Measurements from ENCODE around the gene DECR2. TPM values are rescaled to one million over a fixed set of nuclear protein-coding genes. Genes with fewer than 3 reads are reported as not detected.
A peak's percentile ranks its signal among the peaks of the same experiment; 100 is the strongest.

The DECR2 gene
- total and polyA plus RNA-seq, 2 of the 13 experiments (the other 11 are each of a cell fraction or from before 2014, with no cell fraction given): 36.3 to 44.6 TPM

DNA sequence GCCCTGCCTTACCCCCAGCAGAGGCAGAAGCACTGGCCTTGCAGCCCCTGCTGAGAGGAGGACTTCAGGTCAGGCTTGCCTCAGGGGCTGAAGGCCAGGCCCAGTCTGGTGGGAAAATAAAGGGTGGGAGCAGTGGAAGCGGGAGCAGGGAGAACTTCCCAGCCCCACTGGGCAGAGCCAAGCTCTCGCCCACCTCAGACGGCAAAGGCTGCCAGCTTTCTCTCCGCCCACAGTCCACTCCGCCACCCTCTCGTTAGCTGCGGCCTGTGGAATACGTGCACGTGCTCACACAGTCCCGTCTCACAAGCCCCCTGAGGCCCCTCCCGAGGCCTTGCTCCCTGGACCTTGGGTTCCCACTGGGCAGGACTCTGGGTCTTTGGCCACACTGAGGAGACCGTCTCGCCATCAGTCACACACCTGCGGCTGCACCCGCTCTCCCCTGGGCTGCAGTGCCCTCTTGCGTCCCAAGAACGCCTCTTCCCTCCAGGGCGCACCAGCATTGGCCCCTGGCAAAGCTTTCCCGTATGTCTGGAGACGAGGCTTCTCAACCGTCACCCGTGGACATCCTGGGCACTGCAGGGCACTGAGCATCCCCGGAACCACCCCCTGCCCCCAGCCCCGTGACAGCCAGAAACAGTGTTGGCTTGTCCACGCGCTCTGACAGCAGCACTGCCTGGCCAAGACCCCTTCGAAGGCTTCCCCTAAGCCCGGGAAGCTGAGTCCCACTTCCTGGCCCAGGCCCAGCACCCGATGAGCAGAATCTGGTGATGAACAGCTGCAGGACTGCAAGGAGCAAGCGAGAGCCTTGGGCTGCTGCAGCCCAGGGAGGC, 39.6 kb upstream of the DECR2 start (continued):
- TF ChIP-seq, protein P1, sequence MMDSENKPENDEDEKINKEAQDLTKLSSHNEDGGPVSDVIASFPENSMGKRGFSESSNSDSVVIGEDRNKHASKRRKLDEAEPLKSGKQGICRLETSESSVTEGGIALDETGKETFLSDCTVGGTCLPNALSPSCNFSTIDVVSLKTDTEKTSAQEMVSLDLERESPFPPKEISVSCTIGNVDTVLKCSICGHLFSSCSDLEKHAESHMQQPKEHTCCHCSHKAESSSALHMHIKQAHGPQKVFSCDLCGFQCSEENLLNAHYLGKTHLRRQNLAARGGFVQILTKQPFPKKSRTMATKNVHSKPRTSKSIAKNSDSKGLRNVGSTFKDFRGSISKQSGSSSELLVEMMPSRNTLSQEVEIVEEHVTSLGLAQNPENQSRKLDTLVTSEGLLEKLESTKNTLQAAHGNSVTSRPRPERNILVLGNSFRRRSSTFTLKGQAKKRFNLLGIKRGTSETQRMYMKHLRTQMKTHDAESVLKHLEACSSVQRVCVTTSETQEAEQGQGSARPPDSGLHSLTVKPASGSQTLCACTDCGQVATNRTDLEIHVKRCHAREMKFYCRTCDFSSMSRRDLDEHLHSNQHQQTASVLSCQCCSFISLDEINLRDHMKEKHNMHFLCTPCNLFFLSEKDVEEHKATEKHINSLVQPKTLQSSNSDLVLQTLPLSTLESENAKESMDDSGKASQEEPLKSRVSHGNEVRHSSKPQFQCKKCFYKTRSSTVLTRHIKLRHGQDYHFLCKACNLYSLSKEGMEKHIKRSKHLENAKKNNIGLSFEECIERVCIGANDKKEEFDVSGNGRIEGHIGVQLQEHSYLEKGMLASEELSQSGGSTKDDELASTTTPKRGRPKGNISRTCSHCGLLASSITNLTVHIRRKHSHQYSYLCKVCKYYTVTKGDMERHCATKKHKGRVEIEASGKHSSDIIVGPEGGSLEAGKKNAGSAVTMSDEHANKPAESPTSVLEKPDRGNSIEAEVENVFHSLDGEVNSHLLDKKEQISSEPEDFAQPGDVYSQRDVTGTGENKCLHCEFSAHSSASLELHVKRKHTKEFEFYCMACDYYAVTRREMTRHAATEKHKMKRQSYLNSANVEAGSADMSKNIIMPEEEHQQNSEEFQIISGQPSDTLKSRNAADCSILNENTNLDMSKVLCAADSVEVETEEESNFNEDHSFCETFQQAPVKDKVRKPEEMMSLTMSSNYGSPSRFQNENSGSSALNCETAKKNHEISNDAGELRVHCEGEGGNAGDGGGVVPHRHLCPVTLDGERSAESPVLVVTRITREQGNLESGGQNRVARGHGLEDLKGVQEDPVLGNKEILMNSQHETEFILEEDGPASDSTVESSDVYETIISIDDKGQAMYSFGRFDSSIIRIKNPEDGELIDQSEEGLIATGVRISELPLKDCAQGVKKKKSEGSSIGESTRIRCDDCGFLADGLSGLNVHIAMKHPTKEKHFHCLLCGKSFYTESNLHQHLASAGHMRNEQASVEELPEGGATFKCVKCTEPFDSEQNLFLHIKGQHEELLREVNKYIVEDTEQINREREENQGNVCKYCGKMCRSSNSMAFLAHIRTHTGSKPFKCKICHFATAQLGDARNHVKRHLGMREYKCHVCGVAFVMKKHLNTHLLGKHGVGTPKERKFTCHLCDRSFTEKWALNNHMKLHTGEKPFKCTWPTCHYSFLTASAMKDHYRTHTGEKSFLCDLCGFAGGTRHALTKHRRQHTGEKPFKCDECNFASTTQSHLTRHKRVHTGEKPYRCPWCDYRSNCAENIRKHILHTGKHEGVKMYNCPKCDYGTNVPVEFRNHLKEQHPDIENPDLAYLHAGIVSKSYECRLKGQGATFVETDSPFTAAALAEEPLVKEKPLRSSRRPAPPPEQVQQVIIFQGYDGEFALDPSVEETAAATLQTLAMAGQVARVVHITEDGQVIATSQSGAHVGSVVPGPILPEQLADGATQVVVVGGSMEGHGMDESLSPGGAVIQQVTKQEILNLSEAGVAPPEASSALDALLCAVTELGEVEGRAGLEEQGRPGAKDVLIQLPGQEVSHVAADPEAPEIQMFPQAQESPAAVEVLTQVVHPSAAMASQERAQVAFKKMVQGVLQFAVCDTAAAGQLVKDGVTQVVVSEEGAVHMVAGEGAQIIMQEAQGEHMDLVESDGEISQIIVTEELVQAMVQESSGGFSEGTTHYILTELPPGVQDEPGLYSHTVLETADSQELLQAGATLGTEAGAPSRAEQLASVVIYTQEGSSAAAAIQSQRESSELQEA (CRISPR knock-in tag; IDR thresholded peaks at IDR 0.05; ENCODE audit: not compliant biosample characterization): peak; percentile 52
- TF ChIP-seq NR3C1 (CRISPR knock-in tag; IDR thresholded peaks at IDR 0.05) (no peak), ZNF589 (CRISPR knock-in tag; conservative IDR thresholded peaks at IDR 0.05) (0 out of 2 replicates have a peak, but pooled peaks have one; percentile 39), TCF12 (IDR thresholded peaks at IDR 0.05) (no peak), TCF12 (CRISPR knock-in tag; IDR thresholded peaks at IDR 0.05) (peak; percentile 46; the same call in 1 of the 2 replicates), KDM1A (CRISPR knock-in tag; IDR thresholded peaks at IDR 0.05) (0 out of 2 replicates have a peak, but pooled peaks have one; percentile 40), TOE1 (CRISPR knock-in tag; IDR thresholded peaks at IDR 0.05) (no peak), ZNF660 (CRISPR knock-in tag; IDR thresholded peaks at IDR 0.05; ENCODE audit: borderline replicate concordance, low read depth) (no peak), ZZZ3 (CRISPR knock-in tag; IDR thresholded peaks at IDR 0.05; ENCODE audit: borderline replicate concordance) (no peak), GABPA (IDR thresholded peaks at IDR 0.05; ENCODE audit: low read depth, low read length) (no peak), GABPA (CRISPR knock-in tag; IDR thresholded peaks at IDR 0.05; ENCODE audit: low read depth) (peak; percentile 47; the same call in 1 of the 2 replicates), POLR2AphosphoS5 (IDR thresholded peaks at IDR 0.05; ENCODE audit: low read depth, low read length) (peak; percentile 55; the same call in 1 of the 2 replicates), SAP130 (CRISPR knock-in tag; IDR thresholded peaks at IDR 0.05; ENCODE audit: low read depth) (peak; percentile 76), ZBTB21 (CRISPR knock-in tag; IDR thresholded peaks at IDR 0.05) (no peak), NFRKB (IDR thresholded peaks at IDR 0.05) (no peak)
- TF ChIP-seq, protein P2, sequence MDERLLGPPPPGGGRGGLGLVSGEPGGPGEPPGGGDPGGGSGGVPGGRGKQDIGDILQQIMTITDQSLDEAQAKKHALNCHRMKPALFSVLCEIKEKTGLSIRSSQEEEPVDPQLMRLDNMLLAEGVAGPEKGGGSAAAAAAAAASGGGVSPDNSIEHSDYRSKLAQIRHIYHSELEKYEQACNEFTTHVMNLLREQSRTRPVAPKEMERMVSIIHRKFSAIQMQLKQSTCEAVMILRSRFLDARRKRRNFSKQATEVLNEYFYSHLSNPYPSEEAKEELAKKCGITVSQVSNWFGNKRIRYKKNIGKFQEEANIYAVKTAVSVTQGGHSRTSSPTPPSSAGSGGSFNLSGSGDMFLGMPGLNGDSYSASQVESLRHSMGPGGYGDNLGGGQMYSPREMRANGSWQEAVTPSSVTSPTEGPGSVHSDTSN (CRISPR knock-in tag; IDR thresholded peaks at IDR 0.05): no peak
- TF ChIP-seq, protein P3, sequence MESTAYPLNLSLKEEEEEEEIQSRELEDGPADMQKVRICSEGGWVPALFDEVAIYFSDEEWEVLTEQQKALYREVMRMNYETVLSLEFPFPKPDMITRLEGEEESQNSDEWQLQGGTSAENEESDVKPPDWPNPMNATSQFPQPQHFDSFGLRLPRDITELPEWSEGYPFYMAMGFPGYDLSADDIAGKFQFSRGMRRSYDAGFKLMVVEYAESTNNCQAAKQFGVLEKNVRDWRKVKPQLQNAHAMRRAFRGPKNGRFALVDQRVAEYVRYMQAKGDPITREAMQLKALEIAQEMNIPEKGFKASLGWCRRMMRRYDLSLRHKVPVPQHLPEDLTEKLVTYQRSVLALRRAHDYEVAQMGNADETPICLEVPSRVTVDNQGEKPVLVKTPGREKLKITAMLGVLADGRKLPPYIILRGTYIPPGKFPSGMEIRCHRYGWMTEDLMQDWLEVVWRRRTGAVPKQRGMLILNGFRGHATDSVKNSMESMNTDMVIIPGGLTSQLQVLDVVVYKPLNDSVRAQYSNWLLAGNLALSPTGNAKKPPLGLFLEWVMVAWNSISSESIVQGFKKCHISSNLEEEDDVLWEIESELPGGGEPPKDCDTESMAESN (CRISPR knock-in tag; conservative IDR thresholded peaks at IDR 0.05): peak; percentile 68; the same call in 1 of the 2 replicates
- TF ChIP-seq, protein P4, sequence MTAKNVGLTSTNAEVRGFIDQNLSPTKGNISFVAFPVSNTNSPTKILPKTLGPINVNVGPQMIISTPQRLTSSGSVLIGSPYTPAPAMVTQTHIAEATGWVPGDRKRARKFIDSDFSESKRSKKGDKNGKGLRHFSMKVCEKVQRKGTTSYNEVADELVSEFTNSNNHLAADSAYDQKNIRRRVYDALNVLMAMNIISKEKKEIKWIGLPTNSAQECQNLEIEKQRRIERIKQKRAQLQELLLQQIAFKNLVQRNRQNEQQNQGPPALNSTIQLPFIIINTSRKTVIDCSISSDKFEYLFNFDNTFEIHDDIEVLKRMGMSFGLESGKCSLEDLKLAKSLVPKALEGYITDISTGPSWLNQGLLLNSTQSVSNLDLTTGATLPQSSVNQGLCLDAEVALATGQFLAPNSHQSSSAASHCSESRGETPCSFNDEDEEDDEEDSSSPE (CRISPR knock-in tag; IDR thresholded peaks at IDR 0.05): peak; percentile 66

Measured in HepG2 (cell line).